CD4-positive, alpha-beta T cell treated with Interleukin-4 for 4 hours (primary cell): ENCODE data around the gene HEXD.
A peak's percentile ranks its signal among the peaks of the same experiment; 100 is the strongest.
"Not testable (repeated sequence)": the region's sequence is repeated elsewhere in the genome, so short reads cannot be mapped to it uniquely, and the experiment has no call there.

Source experiments
- DNase-seq: peaks from one replicate; pipeline ENCODE4 v3.0.0-alpha.2; 2020

Gene HEXD

DNA sequence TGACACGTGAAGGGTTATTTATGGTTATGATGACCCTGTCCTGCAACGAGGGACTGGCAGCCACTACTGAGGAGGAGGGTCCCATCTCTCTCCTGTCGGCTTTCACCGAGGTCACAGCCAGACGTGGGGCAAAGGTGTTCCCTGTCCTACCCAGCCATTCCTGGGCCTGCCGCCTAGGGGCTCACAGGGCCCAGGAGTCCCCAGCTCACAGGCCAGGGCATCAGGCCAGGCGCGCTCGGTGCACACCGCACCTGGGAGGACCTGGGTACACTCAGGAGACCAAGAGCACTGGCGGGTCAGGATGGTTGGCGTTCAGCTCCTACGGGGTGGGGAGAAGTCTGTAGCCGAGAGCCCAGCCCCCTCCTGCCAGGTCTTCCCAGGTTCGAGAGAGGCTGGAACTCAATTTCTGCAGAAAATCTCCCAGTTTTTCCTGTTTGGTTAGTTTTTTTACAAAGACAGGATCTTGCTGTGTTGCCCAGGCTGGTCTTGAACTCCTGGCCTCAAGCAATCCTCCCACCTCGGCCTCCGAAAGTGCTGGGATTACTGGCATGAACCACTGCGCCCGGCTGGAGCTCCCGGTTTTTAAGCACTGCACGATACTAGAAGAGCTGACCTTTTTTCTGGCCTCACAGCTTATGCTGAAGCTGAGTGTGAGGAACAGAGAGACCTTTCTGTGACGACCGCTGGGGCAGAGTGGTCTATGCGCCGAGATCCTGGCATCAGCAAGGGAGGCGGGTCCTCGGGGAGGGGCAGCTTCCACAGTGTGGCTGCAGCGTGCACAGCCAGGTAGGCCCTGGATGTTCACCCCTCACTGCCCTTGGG, 24.7 kb downstream of the HEXD start:
- DNase-seq, result no peak

DNA sequence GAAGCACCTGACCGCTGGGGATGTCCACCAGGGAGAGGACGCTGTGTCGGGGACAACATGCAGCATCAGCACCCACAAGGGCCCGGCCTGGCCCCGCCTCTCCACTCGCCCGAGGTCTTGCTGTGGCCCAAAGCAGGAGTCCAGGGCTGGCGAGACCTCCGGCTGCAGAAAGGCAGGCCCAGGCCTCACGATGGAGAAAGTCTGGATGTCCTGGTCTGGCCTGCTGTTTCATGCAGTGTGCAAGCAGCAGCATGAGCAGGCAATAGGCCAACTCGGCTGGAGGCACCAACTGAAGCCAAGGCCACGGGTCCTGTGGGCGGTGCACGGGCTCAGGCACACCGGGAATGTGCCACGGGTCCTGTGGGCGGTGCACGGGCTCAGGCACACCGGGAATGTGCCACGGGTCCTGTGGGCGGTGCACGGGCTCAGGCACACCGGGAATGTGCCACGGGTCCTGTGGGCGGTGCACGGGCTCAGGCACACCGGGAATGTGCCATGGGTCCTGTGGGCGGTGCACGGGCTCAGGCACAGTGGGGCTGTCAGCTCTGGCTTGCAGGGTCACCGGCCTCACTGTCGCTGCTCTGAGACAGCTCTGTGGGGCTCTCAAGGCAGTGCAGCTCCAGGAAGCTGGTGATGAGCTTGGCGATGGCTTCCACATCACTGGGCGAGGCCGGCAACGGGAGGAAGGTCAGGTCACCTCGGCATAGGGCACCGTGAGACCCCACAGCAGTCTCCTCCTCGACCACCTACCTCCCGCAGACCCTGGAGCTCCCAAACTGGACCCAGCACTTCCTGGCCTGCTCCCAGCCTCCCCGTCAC, 25.5 kb downstream of the HEXD start:
- no peak for DNase-seq

DNA sequence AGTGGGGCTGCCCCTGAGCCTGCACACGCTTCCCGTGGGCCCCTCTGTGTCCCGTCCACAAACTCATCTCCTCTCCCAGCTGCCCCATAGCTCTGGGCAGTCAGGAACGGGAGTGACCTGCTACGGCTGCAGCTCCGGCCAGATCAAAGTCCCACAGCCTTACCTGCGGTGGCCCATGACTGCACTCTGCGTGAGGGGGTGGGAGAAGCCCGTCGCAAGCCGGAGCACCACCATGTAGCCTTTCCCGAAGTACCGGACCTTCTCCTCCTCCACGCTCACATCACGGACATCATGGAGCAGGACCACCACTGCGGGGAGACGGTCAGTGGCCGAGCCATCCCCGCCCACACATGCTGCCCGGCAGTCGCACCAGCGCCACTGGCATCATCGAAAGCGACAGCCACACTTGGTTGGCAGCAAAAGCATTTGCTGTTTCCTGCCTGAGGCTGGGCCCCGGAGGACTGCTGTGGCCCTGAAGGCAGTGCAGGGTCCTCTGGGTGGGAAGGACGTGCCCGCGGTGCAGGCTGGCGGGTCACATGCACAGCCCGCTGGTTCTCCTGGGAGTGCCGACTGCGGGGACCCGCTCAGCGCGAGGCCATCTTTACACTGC, 26.2 kb downstream of the HEXD start:
- DNase-seq, result no peak

DNA sequence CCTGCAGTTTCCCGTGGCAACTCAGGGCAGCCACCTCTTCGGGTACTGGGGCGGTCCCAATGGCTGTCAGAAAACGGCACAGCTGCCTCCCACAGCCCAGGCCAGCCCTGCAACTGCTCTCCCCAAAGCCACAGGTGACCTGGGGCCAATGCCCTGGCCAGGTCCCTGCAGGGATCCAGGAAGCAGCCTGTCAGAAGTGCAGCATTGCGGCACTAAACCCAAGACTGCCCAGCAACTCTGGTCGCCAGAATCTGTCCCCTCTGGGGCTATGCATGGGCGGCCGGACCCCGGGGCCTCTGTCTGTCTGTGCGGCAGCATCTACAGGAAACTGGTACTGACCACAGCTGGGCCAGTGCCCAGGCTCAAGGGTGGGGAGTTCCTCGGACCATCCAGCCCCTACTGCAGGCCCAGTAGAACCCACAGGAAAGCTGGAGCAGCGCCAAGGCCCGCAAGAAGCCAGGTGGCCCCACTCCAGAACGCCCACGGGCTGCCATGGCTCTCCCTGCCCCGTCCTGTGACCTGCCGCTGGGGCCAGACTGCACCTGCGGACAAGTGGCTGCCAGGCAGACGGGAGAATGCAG, 26.9 kb downstream of the HEXD start:
- no peak for DNase-seq

DNA sequence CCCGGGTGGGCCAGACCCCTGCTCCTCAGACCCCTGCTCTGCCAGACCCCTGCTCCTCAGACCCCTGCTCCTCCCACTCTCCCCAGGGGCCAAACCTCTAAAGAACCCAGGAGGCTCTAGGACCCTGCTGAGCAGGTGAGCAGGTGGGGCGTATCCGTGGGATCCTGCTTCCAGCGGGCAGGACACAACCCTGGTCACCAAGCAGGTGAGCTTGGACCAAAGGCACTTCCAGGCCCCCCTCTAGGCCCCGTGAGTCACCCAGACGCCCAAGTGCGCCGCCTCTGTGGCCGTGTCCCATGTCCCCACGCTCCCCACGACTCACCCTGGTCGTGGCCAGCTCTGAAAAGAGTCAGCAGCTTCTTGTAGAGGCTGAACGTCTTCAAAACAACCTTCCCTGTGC, 27.4 kb downstream of the HEXD start:
- DNase-seq, result no peak

DNA sequence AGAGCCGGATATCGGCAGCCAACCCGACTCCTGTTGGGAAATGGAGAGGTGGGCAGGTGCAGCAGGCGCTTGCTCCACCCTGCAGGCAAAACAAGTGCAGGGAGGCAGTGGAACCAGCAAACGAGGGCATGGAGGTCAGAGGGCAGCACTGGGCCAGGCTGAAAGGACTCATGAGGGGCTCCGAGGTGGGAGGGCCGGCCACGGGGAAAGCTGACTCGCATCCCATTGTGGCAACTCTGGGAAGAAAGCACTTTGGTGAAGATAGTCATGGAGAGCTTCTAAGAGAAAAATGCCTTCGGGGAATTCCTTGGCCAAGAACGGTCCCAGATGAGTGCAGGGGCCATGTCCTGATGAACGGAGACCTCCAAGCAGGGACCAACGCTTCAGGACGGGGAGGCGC, 28.0 kb downstream of the HEXD start:
- no peak for DNase-seq

DNA sequence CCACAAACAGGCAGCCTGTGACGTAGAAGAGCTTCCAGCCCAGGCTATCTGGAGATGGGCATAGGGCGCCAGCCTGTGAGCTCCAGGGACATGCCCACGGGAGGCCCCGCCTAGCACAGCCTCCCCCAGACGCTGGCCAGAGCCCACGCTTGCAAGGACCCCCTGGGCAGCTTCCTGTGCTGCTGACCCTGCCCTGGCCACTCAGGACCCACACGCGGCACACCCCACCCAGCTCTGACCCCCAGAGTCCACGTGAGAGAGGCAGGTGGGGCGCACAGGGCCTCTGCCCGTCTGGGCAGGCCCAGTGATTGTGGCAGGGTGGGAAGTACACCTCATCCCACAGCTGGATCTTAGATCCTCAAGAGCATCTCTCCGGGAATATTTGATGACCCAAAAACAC, 28.5 kb downstream of the HEXD start:
- DNase-seq, result no peak

DNA sequence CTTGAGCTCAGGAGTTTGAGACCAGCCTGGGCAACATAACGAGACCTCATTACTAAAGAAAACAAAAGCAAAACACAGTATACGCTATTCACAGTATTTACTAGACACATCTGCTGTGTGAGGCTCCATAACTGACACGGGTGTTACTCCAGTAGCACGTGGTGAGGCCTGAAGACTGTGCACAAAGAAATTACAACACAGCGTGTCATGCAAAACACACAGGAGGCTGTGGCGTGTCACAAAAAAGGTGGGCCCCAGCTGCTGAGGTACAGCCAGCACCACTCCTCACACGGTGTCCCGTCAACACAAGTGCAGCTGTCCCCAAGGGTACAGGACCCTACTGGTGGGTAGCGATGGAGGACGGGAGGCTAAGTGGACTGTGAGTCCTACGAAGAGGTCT, 29.7 kb downstream of the HEXD start:
- DNase-seq, result no peak

DNA sequence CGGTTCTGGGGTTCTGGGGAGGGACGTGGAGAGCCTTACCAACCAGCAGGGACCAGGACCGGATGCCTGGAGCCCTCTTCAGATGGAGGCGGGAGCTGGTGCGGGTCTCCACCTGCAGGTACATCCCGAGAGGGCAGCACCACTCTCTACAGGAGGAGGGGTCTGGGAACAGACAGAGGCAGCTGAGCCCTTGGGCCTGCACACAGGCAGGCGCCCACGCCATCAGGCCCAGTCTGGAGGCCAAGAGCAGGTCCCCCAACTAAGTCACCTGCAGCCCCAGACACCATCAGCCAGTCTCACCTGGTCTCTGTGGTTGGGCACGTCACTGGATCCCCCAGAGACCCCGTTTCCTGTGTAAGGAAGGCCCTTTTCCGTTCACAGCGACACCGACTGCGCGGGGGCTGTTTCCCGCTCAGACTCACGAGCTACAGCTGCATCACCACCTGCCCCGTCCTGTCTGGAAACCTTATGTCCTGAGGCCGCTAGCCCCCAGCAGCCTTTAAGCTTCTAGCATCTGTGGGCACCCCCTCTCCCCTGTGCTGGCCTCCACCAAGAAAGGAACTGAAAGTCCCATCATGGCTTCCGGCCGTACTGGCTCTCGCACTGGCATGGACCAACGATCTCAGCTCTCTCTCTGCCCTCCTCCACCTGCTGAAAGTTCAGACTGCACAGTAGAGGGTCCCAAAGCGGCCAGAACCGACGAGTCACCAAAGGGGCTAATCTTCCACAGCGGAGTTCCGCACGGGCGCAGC, 31.2 kb downstream of the HEXD start:
- DNase-seq, result peak; percentile 69

DNA sequence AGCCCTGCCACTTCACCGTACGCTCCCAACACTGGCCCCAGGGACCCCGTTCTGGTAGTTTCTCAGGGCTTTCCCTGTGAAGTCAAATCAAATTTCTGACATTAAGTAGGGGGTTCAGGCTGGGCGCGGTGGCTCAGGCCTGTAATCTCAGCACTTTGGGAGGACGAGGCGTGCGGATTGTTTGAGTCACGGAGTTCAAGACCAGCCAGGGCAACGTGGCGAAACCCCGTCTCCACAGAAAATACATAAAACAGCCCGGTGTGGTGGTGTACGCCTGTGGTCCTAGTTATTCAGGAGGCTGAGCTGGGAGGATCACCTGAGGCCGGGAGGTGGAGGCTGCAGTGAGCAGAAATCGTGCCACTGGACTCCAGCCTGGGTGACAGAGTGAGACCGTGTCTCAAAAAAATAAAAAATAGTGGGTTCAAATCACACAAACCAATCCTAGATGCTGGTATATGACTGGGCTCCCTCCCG, 31.8 kb downstream of the HEXD start:
- peak; percentile 16 for DNase-seq

DNA sequence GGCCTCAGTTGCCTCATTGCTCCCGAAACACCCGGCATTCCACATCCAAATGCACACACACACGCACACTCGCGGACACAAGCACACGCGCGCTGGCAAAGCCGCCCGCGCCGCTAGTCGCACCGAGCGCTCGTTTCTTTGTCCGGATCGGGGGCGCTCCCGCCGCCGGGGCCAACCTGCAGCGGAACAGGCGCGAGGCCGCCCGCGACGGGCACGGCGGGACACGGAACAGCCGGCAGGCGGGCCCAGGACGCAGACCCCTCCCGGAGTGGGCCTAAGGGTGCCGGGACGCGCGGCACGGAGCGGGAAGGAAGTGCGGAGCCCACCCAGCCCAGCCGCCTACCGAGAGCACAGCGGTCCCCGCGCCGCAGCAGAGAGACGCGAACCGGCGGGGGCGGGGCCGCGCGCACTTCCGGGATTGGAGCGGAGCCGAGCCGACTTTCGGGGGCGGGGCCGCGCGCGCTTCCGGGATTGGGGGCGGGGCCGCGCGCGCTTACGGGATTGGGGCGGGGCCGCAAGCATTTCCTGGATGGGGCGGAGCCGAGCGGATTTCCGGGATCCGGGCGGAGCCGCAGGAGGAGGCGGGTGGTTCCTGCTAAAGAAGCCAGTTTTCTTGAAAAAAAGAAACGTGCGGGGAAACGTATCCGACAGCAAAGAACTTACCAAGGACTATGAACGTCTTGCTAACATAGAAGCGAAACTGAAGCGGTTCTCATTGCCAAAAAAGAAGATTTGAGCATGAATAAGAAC, 32.4 kb downstream of the HEXD start, which contains the start of gene CYBC1:
CYBC1 (minus strand) TSS at position 396 of the 750 bp plus-strand sequence. CDS start 1,498 bp downstream, outside the sequence.
- DNase-seq, result peak; percentile 89

DNA sequence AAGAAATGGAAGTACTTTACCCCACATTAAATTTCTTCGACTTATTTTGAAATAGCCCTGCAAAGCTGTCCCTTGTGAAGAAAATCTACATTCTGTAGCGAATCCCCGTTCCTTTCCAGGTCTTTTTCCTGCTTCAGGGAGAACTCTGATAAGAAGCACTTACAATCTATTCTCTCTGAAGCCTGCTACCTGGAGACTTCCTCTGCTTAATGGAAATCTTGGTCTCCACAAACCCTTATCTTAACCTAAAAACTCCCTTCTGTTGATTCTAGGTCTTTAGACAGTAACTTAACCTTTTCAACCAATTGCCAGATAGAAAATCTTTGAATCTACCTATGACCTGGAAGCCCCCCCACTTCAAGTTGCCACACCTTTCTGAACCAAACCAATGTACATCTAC, 34.0 kb downstream of the HEXD start:
- DNase-seq, result no peak

DNA sequence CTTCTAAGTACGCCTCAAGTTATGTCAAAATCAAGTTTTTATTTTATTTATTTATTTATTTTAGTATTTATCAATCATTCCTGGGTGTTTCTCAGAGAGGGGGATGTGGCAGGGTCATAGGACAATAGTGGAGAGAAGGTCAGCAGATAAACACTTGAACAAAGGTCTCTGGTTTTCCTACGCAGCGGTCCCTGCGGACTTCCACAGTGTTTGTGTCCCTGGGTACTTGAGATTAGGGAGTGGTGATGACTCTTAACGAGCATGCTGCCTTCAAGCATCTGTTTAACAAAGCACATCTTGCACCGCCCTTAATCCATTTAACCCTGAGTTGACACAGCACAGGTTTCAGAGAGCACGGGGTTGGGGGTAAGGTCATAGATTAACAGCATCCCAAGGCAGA, 35.0 kb downstream of the HEXD start:
- not testable (repeated sequence) for DNase-seq

DNA sequence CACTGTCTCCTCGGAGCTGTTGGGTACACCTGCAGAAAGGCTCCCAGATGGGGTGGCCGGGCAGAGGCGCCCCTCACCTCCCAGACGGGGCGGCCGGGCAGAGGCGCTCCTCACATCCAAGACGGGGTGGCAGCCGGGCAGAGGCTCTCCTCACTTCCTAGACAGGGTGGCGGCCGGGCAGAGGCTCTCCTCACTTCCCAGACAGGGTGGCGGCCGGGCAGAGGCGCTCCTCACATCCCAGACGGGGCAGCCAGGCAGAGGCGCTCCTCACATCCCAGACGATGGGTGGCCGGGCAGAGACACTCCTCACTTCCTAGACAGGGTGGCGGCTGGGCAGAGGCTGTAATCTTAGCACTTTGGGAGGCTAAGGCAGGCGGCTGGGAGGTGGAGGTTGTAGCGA, 35.6 kb downstream of the HEXD start:
- not testable (repeated sequence) for DNase-seq

DNA sequence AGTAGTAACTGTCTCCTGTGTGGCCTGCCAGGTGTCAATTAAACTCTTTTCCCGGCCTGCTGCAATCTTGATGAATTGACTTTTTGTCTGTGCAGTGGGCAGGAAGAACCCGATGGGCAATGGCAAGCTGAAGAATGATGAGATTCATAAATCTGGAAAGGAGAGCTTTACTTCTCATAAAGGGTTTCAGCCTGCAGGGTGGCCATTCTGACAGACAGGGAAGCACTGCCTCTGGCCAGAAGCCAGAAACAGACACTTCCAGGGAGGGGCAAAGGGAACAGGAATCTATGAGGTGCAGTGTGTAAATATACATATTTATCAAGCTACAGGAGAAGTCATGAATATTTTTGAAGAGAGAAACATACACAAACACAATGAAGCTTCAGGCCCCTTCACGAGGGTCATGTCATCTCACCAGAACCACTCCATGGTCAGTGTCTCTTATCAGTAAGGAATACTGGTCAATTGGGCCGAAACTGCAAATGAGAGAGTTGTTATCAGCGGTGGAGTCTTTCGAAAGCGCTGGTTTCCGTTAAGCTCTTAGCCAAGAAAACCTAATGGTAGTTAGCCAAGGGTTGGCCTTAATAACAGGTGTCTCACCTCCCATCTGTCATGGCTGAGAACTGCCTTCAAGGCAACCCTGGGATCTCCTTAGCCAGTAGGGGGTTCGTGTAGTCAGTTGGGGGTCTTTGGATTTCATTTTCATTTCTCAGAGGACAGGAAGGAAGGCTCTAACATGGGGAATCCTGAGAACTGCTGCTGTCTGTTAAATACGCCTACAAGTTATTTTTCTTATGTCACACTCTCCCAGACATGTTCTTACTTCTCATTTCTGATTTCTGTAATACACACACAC, 39.2 kb downstream of the HEXD start:
- no peak for DNase-seq

DNA sequence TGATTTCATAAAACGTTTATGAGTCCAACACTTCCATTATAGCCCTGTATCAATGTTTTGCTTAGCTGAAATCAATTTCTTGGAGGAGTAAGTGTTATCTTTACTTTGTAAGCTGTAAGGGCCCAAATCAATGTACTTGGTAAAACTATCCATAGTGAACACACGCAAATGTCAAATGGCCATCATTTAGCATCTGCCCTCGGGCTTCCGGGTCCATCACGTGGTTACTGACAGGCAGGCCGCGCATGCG, 39.7 kb downstream of the HEXD start:
- DNase-seq, result peak; percentile 95

DNA sequence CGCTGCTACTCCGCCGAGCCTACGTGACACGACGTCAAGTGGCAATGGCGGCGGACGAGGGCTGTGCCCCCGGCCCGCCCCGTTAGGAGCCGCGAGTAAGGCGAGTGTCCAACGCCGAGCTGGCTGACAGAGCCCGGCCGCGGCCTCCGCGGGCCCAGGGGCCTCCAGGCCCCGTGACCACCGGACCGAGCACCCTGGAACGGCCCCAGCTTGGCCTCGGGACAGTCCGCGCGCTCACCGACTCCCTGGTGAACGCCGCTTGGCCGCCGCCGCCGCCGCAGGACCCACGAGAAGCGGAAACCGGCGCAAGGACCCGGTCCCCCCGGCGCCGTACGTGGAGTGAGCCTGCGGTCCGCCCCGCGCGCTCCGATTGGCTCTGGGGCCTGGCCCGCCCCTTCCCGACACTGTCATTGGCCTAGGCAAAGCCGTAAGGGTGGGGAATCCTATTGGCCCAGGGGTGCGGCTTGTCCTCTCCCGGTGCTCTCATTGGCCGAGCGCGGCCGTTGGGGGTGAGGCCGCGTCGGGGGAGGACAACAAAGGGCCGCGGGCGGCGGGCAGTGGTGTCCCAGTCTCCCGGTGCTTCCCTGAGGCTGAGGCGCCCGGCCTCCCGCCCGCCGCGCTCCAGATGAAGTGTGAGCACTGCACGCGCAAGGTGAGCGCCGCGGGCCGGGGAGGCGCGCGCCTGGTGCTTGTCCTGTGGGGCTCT, 40.2 kb downstream of the HEXD start, which contains the start of gene NARF:
NARF (plus strand) TSS at position 563 of the 706 bp plus-strand sequence; CDS start at position 626, 63 bp downstream.
- DNase-seq, result peak; percentile 96

DNA sequence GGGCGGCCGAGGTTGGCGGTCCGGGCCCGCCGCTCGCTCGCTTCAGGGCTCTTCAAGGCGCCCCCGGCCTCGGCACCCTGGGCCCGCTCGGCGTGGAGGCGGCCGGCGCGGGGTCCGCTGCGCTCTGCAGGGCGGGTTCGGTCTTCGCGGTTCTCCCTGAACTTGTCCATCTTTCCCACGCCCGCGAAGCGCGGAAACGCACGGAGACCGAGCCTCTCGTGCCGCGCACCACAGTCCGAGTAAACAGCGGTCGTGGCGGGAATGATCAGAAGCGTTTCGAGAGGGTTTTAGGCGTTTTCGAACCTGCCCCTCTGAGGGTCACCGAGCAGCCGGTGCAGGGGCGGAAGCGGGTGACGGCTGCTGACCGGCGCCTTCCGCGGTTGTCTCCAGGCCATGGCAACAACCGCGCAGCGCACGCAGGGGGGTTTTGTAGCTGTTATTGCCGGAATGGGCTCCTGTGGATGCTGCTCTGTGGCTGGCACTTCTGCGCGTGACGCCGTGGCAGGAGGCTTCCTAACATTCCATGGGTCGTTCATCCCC, 40.8 kb downstream of the HEXD start:
- peak; percentile 19 for DNase-seq

DNA sequence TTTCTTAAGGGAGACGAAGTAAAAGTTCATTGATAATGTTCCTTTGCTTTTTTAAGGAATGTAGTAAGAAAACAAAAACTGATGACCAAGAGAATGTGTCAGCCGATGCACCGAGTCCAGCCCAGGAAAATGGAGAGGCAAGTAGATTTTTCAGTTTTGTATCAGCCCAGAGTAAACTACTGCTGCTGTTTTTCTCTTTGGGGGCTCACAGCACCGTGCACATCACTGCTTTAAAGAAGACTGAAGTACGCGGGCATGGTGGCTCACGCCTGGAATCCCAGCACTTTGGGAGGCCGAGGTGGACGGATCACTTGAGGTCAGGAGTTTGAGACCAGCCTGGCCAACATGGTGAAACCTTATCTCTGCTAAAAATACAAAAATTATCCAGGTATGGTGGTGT, 41.8 kb downstream of the HEXD start:
- DNase-seq, result not testable (repeated sequence)
